Endothelial cell of umbilical vein (primary cell): ENCODE data around the gene SNRNP27. TPM values are rescaled to one million over a fixed set of nuclear protein-coding genes. Genes with fewer than 3 reads are reported as not detected.

Source experiments
- BruUV-seq: library from RNA; stranded (reverse); fragments of 400-500 nt; replicated peaks from 2 replicates; lab custom pipeline; 2021; lab: Mats Ljungman, UMichigan
- CTCF ChIA-PET: fragments of 300-600, 350-600 bp; sonication (Branson Sonifier 250); formaldehyde crosslinking; loops from one replicate; lab custom pipeline; 2021; ENCODE audit warnings: antibody characterized with exemption, inconsistent platforms; lab: Charles Lee
- POLR2A ChIA-PET: fragments of 300-600, 350-600 bp; sonication (Branson Sonifier 250); formaldehyde crosslinking; loops from one replicate; lab custom pipeline; 2021; ENCODE audit warnings: antibody characterized with exemption, inconsistent platforms; lab: Charles Lee
- DNase-seq: peaks from one replicate; pipeline ENCODE4 v3.0.0-alpha.2; 2011; ENCODE audit warnings: low read depth, low spot score
- FAIRE-seq: peaks from 2 replicates; lab custom pipeline; 2011; peaks lifted over from hg19 to GRCh38; lab: Jason Lieb, UNC
- H2AFZ ChIP-seq: 2 replicates; pipeline ENCODE4 v1.6.0; 2012; ENCODE audit warnings: low read depth, low read length, control low read depth, inconsistent platforms
- H3K27ac ChIP-seq: 2 replicates; pipeline ENCODE4 v1.5.1; 2011; ENCODE audit warnings: low read depth, mild to moderate bottlenecking, control low read depth, low read length, moderate library complexity; ENCODE audit not compliant: insufficient read depth
- H3K27me3 ChIP-seq, 2 experiments: 2 replicates each; pipeline versions ENCODE4 v1.6.0 to v1.6.1; 2011; ENCODE audit warnings: low read length in 2 of 2, mixed read lengths in 1 of 2; ENCODE audit not compliant: control insufficient read depth in 2 of 2, insufficient read depth in 2 of 2
- H3K36me3 ChIP-seq, 2 experiments: 2 replicates in 1 of 2; 3 replicates in 1 of 2; pipeline ENCODE4 v1.5.1; 2011; ENCODE audit warnings: low read length in 2 of 2, mild to moderate bottlenecking in 1 of 2, moderate library complexity in 1 of 2; ENCODE audit not compliant: control insufficient read depth in 2 of 2, insufficient read depth in 2 of 2; ENCODE audit errors: extremely low read depth in 1 of 2
- H3K4me1 ChIP-seq: 3 replicates; pipeline ENCODE4 v1.5.1; 2011; ENCODE audit warnings: mild to moderate bottlenecking, low read length; ENCODE audit not compliant: control insufficient read depth, insufficient read depth; ENCODE audit errors: extremely low read depth
- H3K4me2 ChIP-seq: 2 replicates; pipeline ENCODE4 v1.6.1; 2011; ENCODE audit warnings: low read length, control low read depth, mixed read lengths; ENCODE audit not compliant: insufficient read depth
- H3K4me3 ChIP-seq, 3 experiments: fragments of 200-600 bp in 1 of 3; sonication (generic), shearing (Covaris generic) in 1 of 3; replicated peaks in 1 of 3; 2 replicates each; pipeline ENCODE4 v1.5.1; 2011 to 2016; ENCODE audit warnings: control low read depth in 3 of 3, low read length in 3 of 3, mild to moderate bottlenecking in 2 of 3, inconsistent platforms in 1 of 3, low read depth in 1 of 3, moderate library complexity in 1 of 3; ENCODE audit not compliant: insufficient read depth in 1 of 3
- H3K79me2 ChIP-seq: 2 replicates; pipeline ENCODE4 v1.6.0; 2012; ENCODE audit warnings: low read length, inconsistent platforms; ENCODE audit not compliant: control insufficient read depth, insufficient read depth
- H3K9ac ChIP-seq: replicated peaks from 2 replicates; pipeline ENCODE3; 2011; ENCODE audit warnings: low read length, control low read depth; ENCODE audit not compliant: insufficient read depth; ENCODE audit errors: extremely low read depth
- H3K9me1 ChIP-seq: replicated peaks from 3 replicates; pipeline ENCODE4 v1.6.0; 2011; ENCODE audit warnings: mild to moderate bottlenecking, low read length; ENCODE audit not compliant: control insufficient read depth, insufficient read depth; ENCODE audit errors: extremely low read depth
- H3K9me3 ChIP-seq: replicated peaks from 2 replicates; pipeline ENCODE4 v1.5.1; 2012; ENCODE audit warnings: low read length, inconsistent platforms; ENCODE audit not compliant: control insufficient read depth, insufficient read depth
- H4K20me1 ChIP-seq: replicated peaks from 2 replicates; pipeline ENCODE3; 2011; ENCODE audit warnings: mild to moderate bottlenecking, low read length; ENCODE audit not compliant: control insufficient read depth, insufficient read depth; ENCODE audit errors: extremely low read depth
- CTCF ChIP-seq, 2 donors: IDR thresholded peaks; 1 replicate in 1 of 2; 2 replicates in 1 of 2; pipeline ENCODE4 v1.5.1; 2011; ENCODE audit warnings: low read length in 2 of 2, mild to moderate bottlenecking in 2 of 2, moderate library complexity in 2 of 2, control low read depth in 1 of 2, inconsistent platforms in 1 of 2, low read depth in 1 of 2; ENCODE audit not compliant: insufficient read depth in 1 of 2; ENCODE audit errors: extremely low read depth in 1 of 2
- EZH2 ChIP-seq: IDR thresholded peaks from 2 replicates; pipeline ENCODE4 v1.6.1; 2012; ENCODE audit warnings: borderline replicate concordance, low read depth, mild to moderate bottlenecking, moderate library complexity, low read length, inconsistent platforms; ENCODE audit not compliant: severe bottlenecking
- FOS ChIP-seq: IDR thresholded peaks from 2 replicates; pipeline ENCODE4 v1.6.1; 2011; ENCODE audit warnings: mild to moderate bottlenecking, low read length, moderate library complexity, borderline replicate concordance; ENCODE audit not compliant: insufficient read depth
- GATA2 ChIP-seq: IDR thresholded peaks from 2 replicates; pipeline ENCODE4 v1.7.0; 2011; ENCODE audit warnings: low read depth, mild to moderate bottlenecking, moderate library complexity, mixed read lengths, low read length; ENCODE audit not compliant: insufficient read length, insufficient read depth
- JUN ChIP-seq: IDR thresholded peaks from 2 replicates; pipeline ENCODE4 v1.6.1; 2011; ENCODE audit warnings: borderline replicate concordance, low read depth; ENCODE audit not compliant: insufficient read length, insufficient read depth
- MAX ChIP-seq: IDR thresholded peaks from 2 replicates; pipeline ENCODE4 v1.6.1; 2011; ENCODE audit not compliant: insufficient read depth, insufficient read length
- MYC ChIP-seq: IDR thresholded peaks from one replicate; pipeline ENCODE4 v1.6.1; 2011; ENCODE audit warnings: mild to moderate bottlenecking, low read depth, low read length
- POLR2A ChIP-seq: IDR thresholded peaks from 2 replicates; pipeline ENCODE4 v1.6.1; 2012; ENCODE audit warnings: low read depth, mild to moderate bottlenecking, control low read depth, low read length
- POLR2AphosphoS5 ChIP-seq: IDR thresholded peaks from 2 replicates; pipeline ENCODE4 v1.6.1; 2012; ENCODE audit warnings: low read depth, mild to moderate bottlenecking, control low read depth, low read length, moderate library complexity; ENCODE audit not compliant: insufficient read depth
- dilution Hi-C: fragments of 300-500 bp; cut with MboI; formaldehyde crosslinking; loops from one replicate; pipeline ENCODE4 v1.15.0; 2019; ENCODE audit warnings: low sequenced_read_pairs; ENCODE audit not compliant: extremely low pct_ligation_motif_present
- intact Hi-C: fragments of 100-400 bp; cut with micrococcal nuclease; formaldehyde crosslinking; loops from one replicate; pipeline ENCODE4 v1.10.0; 2022
- polyA plus RNA-seq, 4 experiments: library from polyadenylated mRNA; depleted of rRNA in 3 of 4; stranded (reverse) in 3 of 4; unstranded in 1 of 4; fragments of >200 nt; gene quantifications; 2 replicates each; pipeline versions ENCODE4 v1.2.1 to v1.2.3, GENCODE V29; 2011 to 2012; ENCODE audit warnings: missing spikeins in 1 of 4
- total RNA-seq: library from RNA; stranded (reverse); gene quantifications from 2 replicates; pipeline ENCODE4 v1.2.3, GENCODE V29; 2021

The SNRNP27 gene
- total and polyA plus RNA-seq, 2 donors (not counting 3 experiments of a cell fraction or from before 2014, with no cell fraction given), result 12.7 to 50.6 TPM

DNA sequence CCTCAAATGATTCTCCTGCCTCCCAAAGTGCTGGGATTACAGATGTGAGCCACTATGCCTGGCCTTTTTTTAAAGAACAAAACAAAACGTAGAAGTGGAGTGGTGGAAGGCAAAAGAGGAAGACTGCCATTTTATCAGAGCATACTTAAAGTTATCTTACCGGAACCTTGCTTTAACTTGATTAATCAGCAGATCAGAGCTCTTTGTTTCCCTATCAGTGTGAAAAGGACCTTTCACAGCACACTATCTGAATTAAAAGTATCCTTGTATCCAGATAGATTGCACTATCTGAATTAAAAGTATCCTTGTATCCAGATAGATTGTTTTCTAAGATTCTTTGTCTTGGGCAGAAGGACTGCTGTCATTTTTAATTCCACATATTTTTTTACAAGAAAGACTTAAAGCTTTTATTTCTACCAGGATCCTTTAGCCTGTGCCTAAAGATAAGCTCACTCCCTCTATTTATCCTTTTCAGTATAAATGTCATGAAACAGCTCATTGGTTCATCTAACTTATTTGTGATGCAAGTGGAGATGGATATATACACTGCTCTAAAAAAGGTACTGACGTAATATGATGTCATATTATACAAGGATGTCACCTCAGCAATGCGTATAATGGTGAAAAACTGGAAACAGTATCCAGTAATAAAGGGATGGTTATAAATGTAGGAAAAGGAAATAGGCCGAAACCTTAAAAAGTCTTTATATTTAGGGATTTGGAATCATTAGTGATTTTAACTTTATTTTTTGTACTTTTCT lies 46.5 kb upstream of the SNRNP27 start:
- FAIRE-seq, result no peak
- Histone ChIP-seq H3K27ac (no peak overlapping the region), H3K27me3 (no peaks in the 10 kb centered on the region), H3K9me1 (no peaks in the 10 kb centered on the region), H3K36me3 (peaks cover 3 to 9% of the 10 kb centered on the region in 2 experiments), H3K4me1 (peaks cover 6% of the 10 kb centered on the region), H3K4me2 (no peak overlapping the region), H2AFZ (no peak overlapping the region), H3K9ac (no peak overlapping the region), H3K79me2 (no peaks in the 10 kb centered on the region), H3K9me3 (no peaks in the 10 kb centered on the region), H4K20me1 (no peaks in the 10 kb centered on the region), H3K4me3 (no peak overlapping the region)
- DNase-seq, result no peak
- TF ChIP-seq EZH2 (no peak), CTCF (IDR thresholded peaks at IDR 0.05; ENCODE audit: extremely low read depth in 1 of 2, insufficient read depth in 1 of 2, low read depth in 1 of 2, low read length in 2 of 2) (no peak), JUN (no peak), POLR2A (no peak), POLR2AphosphoS5 (no peak), MAX (no peak), GATA2 (no peak), FOS (no peak), MYC (no peak)
- ChIA-PET POLR2A (no interaction called here), CTCF (interaction anchor here (0.6 to 5.9 kb wide), 3 partner anchors 11 to 123 kb away, joined by 3 to 26 read pairs (median 4); no protein-coding TSS in a partner anchor)
- BruUV-seq, result no TSS peak
- dilution Hi-C loops (no loop called here), intact Hi-C loops (no loop called here)
